BLaER1 treated with 17β-estradiol and CSF1 and Interleukin-3, amounts not matched to agents 10 nM and 100 nM (cell line): ENCODE data around the gene CD200R1L.

Experiments
- H3K27ac ChIP-seq, 11 experiments: shearing (Covaris generic); formaldehyde crosslinking; 2 replicates each; pipeline ENCODE4 v1.8.1; 2022
- H3K27me3 ChIP-seq, 11 experiments: shearing (Covaris generic); formaldehyde crosslinking; 2 replicates each; pipeline ENCODE4 v1.8.1; 2022
- H3K36me3 ChIP-seq, 11 experiments: shearing (Covaris generic); formaldehyde crosslinking; 2 replicates each; pipeline ENCODE4 v1.8.1; 2022
- H3K4me1 ChIP-seq, 10 experiments: shearing (Covaris generic); formaldehyde crosslinking; 2 replicates each; pipeline ENCODE4 v1.8.1; 2022
- H3K4me2 ChIP-seq, 11 experiments: shearing (Covaris generic); formaldehyde crosslinking; 2 replicates each; pipeline ENCODE4 v1.8.1; 2022
- H3K4me3 ChIP-seq, 10 experiments: shearing (Covaris generic); formaldehyde crosslinking; 2 replicates each; pipeline ENCODE4 v1.8.1; 2022
- H3K9ac ChIP-seq, 11 experiments: shearing (Covaris generic); formaldehyde crosslinking; 2 replicates each; pipeline ENCODE4 v1.8.1; 2022
- H3K9me3 ChIP-seq, 11 experiments: shearing (Covaris generic); formaldehyde crosslinking; replicated peaks in 1 of 11; 2 replicates each; pipeline ENCODE4 v1.8.1; 2022
- H4K20me1 ChIP-seq, 11 experiments: shearing (Covaris generic); formaldehyde crosslinking; 2 replicates each; pipeline ENCODE4 v1.8.1; 2022
- Cebpa-rat ChIP-seq, 11 experiments: shearing (Covaris generic); IDR thresholded peaks; 2 replicates each; pipeline ENCODE4 v1.8.1; 2022

CD200R1L gene

DNA sequence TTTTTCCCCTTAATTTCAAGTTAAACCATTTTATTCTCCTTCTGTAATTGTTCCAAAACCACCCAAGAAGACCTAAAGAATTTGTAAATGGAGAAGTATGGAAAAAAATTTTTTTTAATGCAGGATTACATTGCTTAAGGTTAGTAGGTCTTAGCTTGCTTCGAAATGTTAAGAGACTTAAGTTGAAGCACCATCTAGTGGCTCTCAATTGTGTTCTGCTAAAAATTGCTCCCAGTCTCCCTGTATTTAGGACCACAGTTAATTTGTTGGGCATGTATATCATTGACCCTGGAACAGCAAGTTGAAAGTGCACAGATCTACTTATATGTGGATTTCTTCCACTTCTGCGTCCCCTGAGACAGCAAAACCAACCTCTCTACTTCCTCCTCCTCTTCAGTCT is 32.4 kb downstream of the CD200R1L start:
- no peak overlapping the region for H3K4me3 ChIP-seq

GRCh38 chr3:112813723-112814171 is 32.9 kb downstream of the CD200R1L start:
- Histone ChIP-seq H3K27me3 (no peaks in the 10 kb centered on the region), H3K4me1 (peaks cover 16 to 75% (median 30%) of the 10 kb centered on the region in 10 experiments), H4K20me1 (no peaks in the 10 kb centered on the region), H3K9ac (peak overlapping the region in 3 of 11 experiments; percentile 9 to 48 (median 30); a peak in 4 of 22 replicates), H3K4me2 (peak overlapping the region; percentile 42 to 80 (median 58)), H3K4me3 (no peak overlapping the region), H3K9me3 (peaks cover under 1 to 7% (median 4%) of the 10 kb centered on the region in 11 experiments; a peak in 17 of 22 replicates), H3K27ac (peak overlapping the region in 10 of 11 experiments; percentile 27 to 76 (median 63); a peak in 16 of 22 replicates), H3K36me3 (no peaks in the 10 kb centered on the region)
- TF ChIP-seq Cebpa-rat (IDR thresholded peaks at IDR 0.05): no peak

More for the DNA sequence above, 32.4 kb downstream of the CD200R1L start:
- H3K9me3 ChIP-seq: peaks cover 5 to 13% (median 9%) of the 10 kb centered on the region in 11 experiments; a peak in 17 of 22 replicates
- H4K20me1 ChIP-seq: no peaks in the 10 kb centered on the region
- H3K27ac ChIP-seq: peak overlapping the region in 9 of 11 experiments; percentile 27 to 76 (median 61); a peak in 14 of 22 replicates
- peak overlapping the region in 3 of 11 experiments; percentile 9 to 30 (median 30); a peak in 4 of 22 replicates for H3K9ac ChIP-seq
- H3K27me3 ChIP-seq: no peaks in the 10 kb centered on the region
- H3K36me3 ChIP-seq: no peaks in the 10 kb centered on the region
- no peak for TF ChIP-seq Cebpa-rat (IDR thresholded peaks at IDR 0.05)
- H3K4me2 ChIP-seq: peak overlapping the region; percentile 26 to 72 (median 58); a peak in 21 of 22 replicates
- peaks cover 16 to 80% (median 30%) of the 10 kb centered on the region in 10 experiments for H3K4me1 ChIP-seq

DNA sequence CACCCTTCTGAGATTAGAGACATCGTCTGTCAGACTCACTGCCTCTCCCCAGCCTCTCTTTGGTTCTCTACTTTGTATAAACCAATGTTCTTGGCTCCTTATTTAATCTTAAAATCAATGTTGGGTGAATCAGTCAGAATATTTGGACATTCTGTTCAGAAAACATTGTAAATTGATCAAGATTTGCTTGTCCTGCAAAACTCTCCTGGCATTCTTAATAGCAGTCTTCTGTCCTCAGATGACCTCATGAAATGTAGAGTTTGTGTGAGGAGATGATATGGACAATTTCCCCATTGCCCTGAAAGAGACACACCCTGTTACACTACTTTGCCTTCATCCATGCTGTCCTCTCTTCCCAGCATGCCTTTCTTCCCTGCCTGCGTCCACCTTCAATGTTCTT is 33.6 kb downstream of the CD200R1L start:
- H3K27ac ChIP-seq: peak overlapping the region in 9 of 11 experiments; percentile 27 to 76 (median 65); a peak in 15 of 22 replicates
- peak overlapping the region in 2 of 11 experiments; percentile 0 to 48; a peak in 2 of 22 replicates for H3K9ac ChIP-seq
- H3K27me3 ChIP-seq: no peaks in the 10 kb centered on the region
- no peaks in the 10 kb centered on the region for H4K20me1 ChIP-seq
- H3K36me3 ChIP-seq: no peaks in the 10 kb centered on the region
- H3K9me3 ChIP-seq: 0 out of 22 replicates have a peak, but pooled peaks cover 0 to under 1% (median 0%) of the 10 kb centered on the region in 11 experiments
- peaks cover 16 to 68% (median 27%) of the 10 kb centered on the region in 10 experiments for H3K4me1 ChIP-seq
- TF ChIP-seq Cebpa-rat (IDR thresholded peaks at IDR 0.05): no peak
- H3K4me3 ChIP-seq: no peak overlapping the region
- peak overlapping the region; percentile 23 to 80 (median 51); a peak in 19 of 22 replicates for H3K4me2 ChIP-seq

- H3K27me3 ChIP-seq: no peaks in the 10 kb centered on the region
- no peak overlapping the region for H3K9ac ChIP-seq
- H3K4me2 ChIP-seq: peak overlapping the region in 7 of 11 experiments; percentile 6 to 80 (median 48); a peak in 10 of 22 replicates
Observed at GRCh38 chr3:112811917-112812660, 34.6 kb downstream of the CD200R1L start.

GRCh38 chr3:112811131-112811884 is 35.4 kb downstream of the CD200R1L start:
- Histone ChIP-seq H3K9ac (no peak overlapping the region), H3K27me3 (no peaks in the 10 kb centered on the region), H3K4me2 (peak overlapping the region in 6 of 11 experiments; percentile 6 to 80 (median 60); a peak in 8 of 22 replicates), H3K4me3 (no peak overlapping the region), H4K20me1 (no peaks in the 10 kb centered on the region), H3K9me3 (no peaks in the 10 kb centered on the region), H3K36me3 (no peaks in the 10 kb centered on the region), H3K27ac (no peak overlapping the region), H3K4me1 (peaks cover 16 to 51% (median 27%) of the 10 kb centered on the region in 10 experiments)
- no peak for TF ChIP-seq Cebpa-rat (IDR thresholded peaks at IDR 0.05)

More at GRCh38 chr3:112811917-112812660, 34.6 kb downstream of the CD200R1L start:
- TF ChIP-seq Cebpa-rat (IDR thresholded peaks at IDR 0.05): no peak
- Histone ChIP-seq H3K4me3 (no peak overlapping the region), H4K20me1 (no peaks in the 10 kb centered on the region), H3K4me1 (peaks cover 16 to 59% (median 27%) of the 10 kb centered on the region in 10 experiments), H3K9me3 (no peaks in the 10 kb centered on the region), H3K27ac (peak overlapping the region in 2 of 11 experiments; percentile 73 to 75; a peak in 1 of 22 replicates), H3K36me3 (no peaks in the 10 kb centered on the region)

- Histone ChIP-seq H3K36me3 (no peaks in the 10 kb centered on the region), H3K9me3 (no peaks in the 10 kb centered on the region), H3K27ac (no peak overlapping the region), H4K20me1 (no peaks in the 10 kb centered on the region), H3K4me2 (no peak overlapping the region), H3K4me1 (peaks cover 16 to 43% (median 27%) of the 10 kb centered on the region in 10 experiments), H3K4me3 (no peak overlapping the region), H3K27me3 (no peaks in the 10 kb centered on the region), H3K9ac (no peak overlapping the region)
- no peak for TF ChIP-seq Cebpa-rat (IDR thresholded peaks at IDR 0.05)
Observed at GRCh38 chr3:112810561-112810960, 36.1 kb downstream of the CD200R1L start.

GRCh38 chr3:112808136-112808535 is 38.5 kb downstream of the CD200R1L start:
- H3K27ac ChIP-seq: no peak overlapping the region
- H3K4me2 ChIP-seq: no peak overlapping the region

DNA sequence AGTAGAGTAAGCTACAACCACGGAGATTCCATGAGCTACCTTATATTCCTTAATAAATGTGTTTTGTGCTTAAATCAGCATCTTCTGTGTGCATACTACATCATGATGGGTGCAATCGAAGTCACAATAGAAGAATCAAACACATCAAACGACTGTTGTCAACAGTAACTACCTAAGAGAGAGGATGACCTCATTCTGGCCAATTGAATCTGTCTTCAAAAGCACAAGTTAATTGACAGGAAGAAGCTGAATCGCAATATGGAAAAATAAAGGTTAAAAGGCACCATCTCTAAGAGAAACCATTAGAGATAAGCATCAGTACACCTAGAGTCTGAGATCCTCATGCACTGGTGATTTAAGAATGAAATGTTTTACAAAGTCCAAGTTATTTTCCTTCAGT is 39.0 kb downstream of the CD200R1L start:
- Histone ChIP-seq H3K27ac (no peak overlapping the region), H3K27me3 (no peaks in the 10 kb centered on the region)

More at GRCh38 chr3:112808136-112808535, 38.5 kb downstream of the CD200R1L start:
- Histone ChIP-seq H3K9ac (no peak overlapping the region), H3K9me3 (no peaks in the 10 kb centered on the region), H3K27me3 (no peaks in the 10 kb centered on the region), H3K4me3 (no peak overlapping the region), H3K36me3 (no peaks in the 10 kb centered on the region), H4K20me1 (no peaks in the 10 kb centered on the region), H3K4me1 (peaks cover 1 to 39% (median 10%) of the 10 kb centered on the region in 10 experiments; a peak in 17 of 20 replicates)
- no peak for TF ChIP-seq Cebpa-rat (IDR thresholded peaks at IDR 0.05)

More for the DNA sequence above, 39.0 kb downstream of the CD200R1L start:
- no peak for TF ChIP-seq Cebpa-rat (IDR thresholded peaks at IDR 0.05)
- H3K9me3 ChIP-seq: no peaks in the 10 kb centered on the region
- no peaks in the 10 kb centered on the region for H4K20me1 ChIP-seq
- no peak overlapping the region for H3K4me3 ChIP-seq
- no peak overlapping the region for H3K4me2 ChIP-seq
- peaks cover 0 to 34% (median 7%) of the 10 kb centered on the region in 10 experiments; a peak in 11 of 20 replicates for H3K4me1 ChIP-seq
- H3K9ac ChIP-seq: no peak overlapping the region
- H3K36me3 ChIP-seq: no peaks in the 10 kb centered on the region
